ENCODE data around the gene PHKA1.

The PHKA1 gene

DNA sequence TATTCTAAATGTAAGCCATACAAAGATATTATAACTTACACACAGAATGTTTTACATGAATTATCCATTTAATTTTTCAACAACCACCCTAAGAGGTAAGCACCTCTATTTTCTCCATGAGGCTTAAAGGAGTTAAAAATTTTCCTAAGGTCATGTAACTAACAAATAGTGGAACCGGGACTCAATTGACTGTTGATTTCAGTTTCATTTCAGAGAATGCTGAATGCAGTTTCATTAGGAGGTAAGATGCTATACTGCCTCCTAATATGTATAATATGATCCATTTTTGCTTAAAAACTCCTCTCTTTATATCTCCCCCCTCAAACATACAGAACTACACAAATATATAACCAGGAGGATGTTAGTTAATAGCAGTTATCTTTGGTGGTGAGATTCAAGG lies 29.1 kb downstream of the PHKA1 start:
- no peak for TF ChIP-seq SIN3A (IDR thresholded peaks at IDR 0.05; ENCODE audit: borderline replicate concordance, insufficient read depth, low read length)
- no peak for TF ChIP-seq TAF1 (IDR thresholded peaks at IDR 0.05; ENCODE audit: borderline replicate concordance, insufficient read depth, low read length)
- TF ChIP-seq, protein P1, sequence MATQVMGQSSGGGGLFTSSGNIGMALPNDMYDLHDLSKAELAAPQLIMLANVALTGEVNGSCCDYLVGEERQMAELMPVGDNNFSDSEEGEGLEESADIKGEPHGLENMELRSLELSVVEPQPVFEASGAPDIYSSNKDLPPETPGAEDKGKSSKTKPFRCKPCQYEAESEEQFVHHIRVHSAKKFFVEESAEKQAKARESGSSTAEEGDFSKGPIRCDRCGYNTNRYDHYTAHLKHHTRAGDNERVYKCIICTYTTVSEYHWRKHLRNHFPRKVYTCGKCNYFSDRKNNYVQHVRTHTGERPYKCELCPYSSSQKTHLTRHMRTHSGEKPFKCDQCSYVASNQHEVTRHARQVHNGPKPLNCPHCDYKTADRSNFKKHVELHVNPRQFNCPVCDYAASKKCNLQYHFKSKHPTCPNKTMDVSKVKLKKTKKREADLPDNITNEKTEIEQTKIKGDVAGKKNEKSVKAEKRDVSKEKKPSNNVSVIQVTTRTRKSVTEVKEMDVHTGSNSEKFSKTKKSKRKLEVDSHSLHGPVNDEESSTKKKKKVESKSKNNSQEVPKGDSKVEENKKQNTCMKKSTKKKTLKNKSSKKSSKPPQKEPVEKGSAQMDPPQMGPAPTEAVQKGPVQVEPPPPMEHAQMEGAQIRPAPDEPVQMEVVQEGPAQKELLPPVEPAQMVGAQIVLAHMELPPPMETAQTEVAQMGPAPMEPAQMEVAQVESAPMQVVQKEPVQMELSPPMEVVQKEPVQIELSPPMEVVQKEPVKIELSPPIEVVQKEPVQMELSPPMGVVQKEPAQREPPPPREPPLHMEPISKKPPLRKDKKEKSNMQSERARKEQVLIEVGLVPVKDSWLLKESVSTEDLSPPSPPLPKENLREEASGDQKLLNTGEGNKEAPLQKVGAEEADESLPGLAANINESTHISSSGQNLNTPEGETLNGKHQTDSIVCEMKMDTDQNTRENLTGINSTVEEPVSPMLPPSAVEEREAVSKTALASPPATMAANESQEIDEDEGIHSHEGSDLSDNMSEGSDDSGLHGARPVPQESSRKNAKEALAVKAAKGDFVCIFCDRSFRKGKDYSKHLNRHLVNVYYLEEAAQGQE (IDR thresholded peaks at IDR 0.05; ENCODE audit: insufficient read depth in 1 of 2, low read depth in 2 of 2, low read length in 2 of 2): no peak
- no peak for TF ChIP-seq FOXP2 (optimal IDR thresholded peaks at IDR 0.05; ENCODE audit: borderline replicate concordance, extremely low read depth, extremely low read length, insufficient read depth)
- TF ChIP-seq POLR2AphosphoS5 (IDR thresholded peaks at IDR 0.05; ENCODE audit: low read depth, low read length): no peak

DNA sequence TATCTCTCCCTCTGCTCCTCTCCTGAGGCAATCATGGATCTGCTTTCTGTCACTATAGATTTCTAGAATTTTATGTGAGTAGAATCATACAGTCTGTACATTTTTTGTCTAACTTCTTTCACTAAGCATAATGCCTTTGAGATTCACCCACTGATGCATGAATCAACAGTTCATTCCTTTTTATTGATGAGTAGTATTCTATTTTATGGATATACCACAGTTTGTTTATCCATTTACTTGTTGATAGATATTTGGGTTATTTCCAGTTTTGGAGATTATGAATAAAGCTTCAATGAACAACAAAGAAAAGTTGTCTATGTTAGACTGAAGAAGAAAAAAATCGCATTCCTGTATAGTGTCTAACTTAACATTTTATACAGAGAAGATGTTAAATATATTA lies 30.5 kb downstream of the PHKA1 start:
- TF ChIP-seq FOXP2 (optimal IDR thresholded peaks at IDR 0.05; ENCODE audit: borderline replicate concordance, extremely low read depth, extremely low read length, insufficient read depth): no peak
- TF ChIP-seq TAF1 (IDR thresholded peaks at IDR 0.05; ENCODE audit: borderline replicate concordance, insufficient read depth, low read length): no peak

DNA sequence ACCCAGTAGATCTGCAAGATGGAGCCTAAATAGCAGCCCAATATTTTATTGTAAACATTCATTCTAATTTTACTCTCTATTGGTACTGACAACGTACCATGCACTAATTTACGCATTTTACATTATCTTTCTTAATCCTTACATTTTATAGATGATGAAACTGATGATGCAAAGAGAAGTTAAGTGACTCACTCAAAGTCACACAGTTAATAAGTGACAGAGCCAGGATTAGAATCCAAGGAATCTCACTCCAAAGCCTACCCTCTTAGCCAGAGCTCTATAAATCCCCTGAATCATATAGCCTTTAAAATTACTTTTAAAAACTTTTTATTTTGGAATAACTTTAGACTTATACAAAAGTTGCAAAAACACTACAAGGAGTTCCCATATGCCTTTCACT lies 37.6 kb downstream of the PHKA1 start:
- TF ChIP-seq SIN3A (IDR thresholded peaks at IDR 0.05; ENCODE audit: borderline replicate concordance, insufficient read depth, low read length) (no peak), TAF1 (IDR thresholded peaks at IDR 0.05; ENCODE audit: borderline replicate concordance, insufficient read depth, low read length) (no peak), FOXP2 (optimal IDR thresholded peaks at IDR 0.05; ENCODE audit: borderline replicate concordance, extremely low read depth, extremely low read length, insufficient read depth) (no peak), POLR2AphosphoS5 (IDR thresholded peaks at IDR 0.05; ENCODE audit: low read depth, low read length) (no peak)
- TF ChIP-seq, protein P1 (IDR thresholded peaks at IDR 0.05; ENCODE audit: insufficient read depth in 1 of 2, low read depth in 2 of 2, low read length in 2 of 2): no peak

DNA sequence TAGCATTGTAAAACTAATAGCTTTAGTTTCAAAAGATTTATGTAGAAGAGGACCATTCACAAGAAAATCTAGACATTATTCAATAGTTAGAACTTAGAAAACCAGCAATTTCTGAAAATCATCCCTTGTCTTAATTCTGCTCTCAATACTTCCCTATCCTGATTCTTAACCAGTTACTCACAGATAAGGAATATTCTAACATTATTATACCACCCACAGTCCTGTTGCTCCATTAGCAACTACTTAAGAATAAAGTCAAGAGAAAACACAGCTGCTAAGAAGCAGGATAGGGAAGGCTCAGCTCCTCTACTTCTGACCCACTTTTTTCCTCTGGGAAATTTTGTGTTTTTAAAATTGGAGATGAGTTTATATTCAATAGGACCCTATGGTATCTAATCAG lies 47.7 kb downstream of the PHKA1 start:
- TF ChIP-seq POLR2AphosphoS5 (IDR thresholded peaks at IDR 0.05; ENCODE audit: low read depth, low read length) (no peak), FOXP2 (optimal IDR thresholded peaks at IDR 0.05; ENCODE audit: borderline replicate concordance, extremely low read depth, extremely low read length, insufficient read depth) (no peak), TAF1 (IDR thresholded peaks at IDR 0.05; ENCODE audit: borderline replicate concordance, insufficient read depth, low read length) (no peak), SIN3A (IDR thresholded peaks at IDR 0.05; ENCODE audit: borderline replicate concordance, insufficient read depth, low read length) (no peak)
- TF ChIP-seq, protein P1 (IDR thresholded peaks at IDR 0.05; ENCODE audit: insufficient read depth in 1 of 2, low read depth in 2 of 2, low read length in 2 of 2): no peak

DNA sequence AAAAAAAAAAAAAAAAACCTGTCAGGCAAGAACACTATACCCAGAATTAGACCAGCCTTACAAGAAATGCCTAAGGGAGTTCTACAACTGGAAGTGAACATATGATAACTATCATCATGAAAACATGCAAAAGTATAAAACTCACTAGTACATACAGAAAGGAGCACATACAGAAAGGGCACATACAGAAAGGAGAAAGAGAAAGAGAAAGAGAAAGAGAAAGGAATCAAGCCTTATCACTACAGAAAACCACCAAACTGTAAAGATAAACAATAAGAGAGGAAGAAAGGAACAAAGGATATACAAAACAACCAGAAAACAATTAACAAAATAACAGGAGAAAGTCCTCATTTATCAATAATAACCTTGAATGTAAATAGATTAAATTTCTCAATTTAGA lies 50.4 kb downstream of the PHKA1 start:
- TF ChIP-seq SIN3A (IDR thresholded peaks at IDR 0.05; ENCODE audit: borderline replicate concordance, insufficient read depth, low read length) (no peak), TAF1 (IDR thresholded peaks at IDR 0.05; ENCODE audit: borderline replicate concordance, insufficient read depth, low read length) (no peak), POLR2AphosphoS5 (IDR thresholded peaks at IDR 0.05; ENCODE audit: low read depth, low read length) (no peak), FOXP2 (optimal IDR thresholded peaks at IDR 0.05; ENCODE audit: borderline replicate concordance, extremely low read depth, extremely low read length, insufficient read depth) (no peak)
- TF ChIP-seq, protein P1 (IDR thresholded peaks at IDR 0.05; ENCODE audit: insufficient read depth in 1 of 2, low read depth in 2 of 2, low read length in 2 of 2): no peak

All from PFSK-1 (cell line).